ENCODE measurements around the gene ATP8A2. TPM values are rescaled to one million over a fixed set of nuclear protein-coding genes. Genes with fewer than 3 reads are reported as not detected.
"Not testable (repeated sequence)": the region's sequence is repeated elsewhere in the genome, so short reads cannot be mapped to it uniquely, and the experiment has no call there.

Gene ATP8A2
- total RNA-seq, 1 experiment from 2014 or later = 1.1 TPM

DNA sequence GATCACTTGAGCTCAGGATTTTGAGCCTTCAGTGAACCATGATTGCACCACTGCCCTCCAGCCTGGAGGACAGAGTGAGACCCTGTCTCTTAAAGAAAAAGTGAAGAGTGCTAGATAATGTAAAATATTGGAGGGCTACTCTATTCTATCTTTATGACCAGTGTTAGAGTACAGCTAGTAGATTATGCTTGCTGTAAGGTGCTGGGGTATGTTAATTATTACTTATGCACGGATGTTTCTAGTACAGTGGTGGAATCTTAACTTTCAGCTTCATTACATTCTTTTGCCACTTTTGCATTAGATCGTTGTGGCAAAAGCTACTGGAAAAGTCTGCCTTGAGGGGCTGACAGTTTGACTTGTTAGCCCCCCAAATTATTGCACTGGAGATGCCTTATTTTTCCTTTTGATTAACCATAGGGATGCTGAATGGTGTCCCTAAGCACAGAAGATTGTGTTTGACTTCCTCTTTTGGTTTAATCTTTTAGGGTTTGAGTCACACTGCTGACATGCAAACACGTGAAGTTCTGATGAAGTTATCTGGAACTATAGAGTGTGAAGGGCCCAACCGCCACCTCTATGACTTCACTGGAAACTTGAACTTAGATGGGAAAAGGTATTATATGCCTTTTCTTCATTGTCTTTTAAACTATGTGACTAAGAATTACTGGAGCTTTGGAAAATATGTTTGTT lies 169.8 kb downstream of the ATP8A2 start:
- no peak for DNase-seq (ENCODE audit: low spot score)

GRCh38 chr13:25548991-25549390 lies 177.2 kb downstream of the ATP8A2 start:
- DNase-seq (ENCODE audit: low spot score) = not testable (repeated sequence)

GRCh38 chr13:25561812-25562211 lies 190.0 kb downstream of the ATP8A2 start:
- DNase-seq (ENCODE audit: low spot score) = no peak

- no peak for DNase-seq (ENCODE audit: low spot score)
Observed at GRCh38 chr13:25570185-25570584, 198.4 kb downstream of the ATP8A2 start.

GRCh38 chr13:25571237-25571636 lies 199.5 kb downstream of the ATP8A2 start:
- no peak for DNase-seq (ENCODE audit: low spot score)

DNA sequence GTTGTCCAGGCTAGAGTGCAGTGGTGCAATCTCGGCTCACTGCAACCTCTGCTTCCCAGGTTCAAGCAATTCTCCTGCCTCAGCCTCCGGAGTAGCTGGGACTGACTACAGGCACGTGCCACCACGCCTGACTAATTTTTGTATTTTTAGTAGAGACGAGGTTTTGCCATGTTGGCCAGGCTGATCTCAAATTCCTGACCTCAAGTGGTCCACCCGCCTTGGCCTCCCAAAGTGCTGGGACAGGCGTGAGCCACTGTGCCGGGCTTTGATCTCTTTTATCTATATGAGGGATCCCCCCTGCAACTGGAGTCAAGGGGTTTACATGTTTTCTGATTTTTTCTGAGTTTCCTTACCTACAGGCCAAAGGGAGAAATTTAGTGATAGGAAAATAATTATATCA lies 200.4 kb downstream of the ATP8A2 start:
- not testable (repeated sequence) for DNase-seq (ENCODE audit: low spot score)

- peak; percentile 74 for DNase-seq (ENCODE audit: low spot score)
Observed at GRCh38 chr13:25574437-25575411, 202.9 kb downstream of the ATP8A2 start.

- peak; percentile 3 for DNase-seq (ENCODE audit: low spot score)
Observed at GRCh38 chr13:25575562-25575961, 203.8 kb downstream of the ATP8A2 start.

DNA sequence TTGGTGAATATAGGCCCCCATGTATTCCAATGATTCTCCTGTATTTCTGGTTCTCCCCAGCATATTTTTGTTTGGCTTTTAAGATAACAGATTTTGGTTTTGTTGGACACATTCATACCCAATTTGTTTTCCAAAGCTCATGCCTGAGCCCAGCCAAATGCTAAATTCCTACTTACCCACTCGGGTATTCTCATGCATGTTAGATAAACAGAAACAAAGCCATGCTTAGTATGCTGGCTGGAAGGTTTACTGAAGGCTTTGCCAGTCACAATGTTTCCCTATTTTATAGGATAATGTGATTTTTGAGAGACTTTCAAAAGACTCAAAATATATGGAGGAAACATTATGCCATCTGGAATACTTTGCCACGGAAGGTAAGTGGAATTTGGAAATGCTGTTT lies 206.8 kb downstream of the ATP8A2 start:
- no peak for DNase-seq (ENCODE audit: low spot score)

- no peak for DNase-seq (ENCODE audit: low spot score)
Observed at GRCh38 chr13:25579221-25579620, 207.4 kb downstream of the ATP8A2 start.

- no peak for DNase-seq (ENCODE audit: low spot score)
Observed at GRCh38 chr13:25581351-25581750, 209.6 kb downstream of the ATP8A2 start.

DNA sequence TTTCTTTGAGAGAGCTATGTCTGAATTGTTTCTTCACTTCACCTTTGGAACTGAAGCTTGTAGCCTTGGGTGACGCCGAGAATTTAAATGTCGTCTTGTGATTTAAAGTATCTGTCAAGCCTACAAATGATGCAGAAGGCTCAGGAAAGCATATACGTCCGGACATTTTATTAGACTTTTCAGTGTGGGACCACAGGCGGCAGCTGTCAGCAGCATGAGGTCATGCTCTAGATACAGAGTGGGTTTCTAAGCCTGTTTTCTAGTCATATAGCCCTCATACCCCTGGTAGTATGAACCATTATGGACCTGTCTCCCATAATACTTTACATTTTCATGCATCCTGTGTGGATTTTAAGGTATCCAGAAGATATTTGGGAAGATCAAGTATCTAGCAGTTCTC lies 212.3 kb downstream of the ATP8A2 start:
- DNase-seq (ENCODE audit: low spot score) = no peak

DNA sequence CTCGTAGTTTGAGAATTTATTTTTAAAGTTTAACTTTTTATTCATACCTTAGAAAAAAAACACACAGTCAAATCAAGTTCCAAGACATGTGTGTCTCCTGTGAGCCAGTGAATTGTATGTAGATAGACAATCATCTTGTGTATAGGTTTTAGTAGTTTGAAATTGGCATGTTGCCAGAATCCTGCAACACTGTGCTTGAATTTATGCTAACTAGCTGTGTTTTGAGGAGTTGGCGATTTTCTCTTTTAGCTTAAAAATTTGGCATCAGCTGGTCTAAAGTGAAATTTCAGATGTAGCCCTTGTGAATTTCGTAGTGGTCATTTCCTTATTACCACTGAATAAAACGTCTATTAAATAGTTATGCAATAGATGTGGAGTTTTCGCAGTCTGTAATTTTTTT lies 213.2 kb downstream of the ATP8A2 start:
- DNase-seq (ENCODE audit: low spot score) = no peak

DNA sequence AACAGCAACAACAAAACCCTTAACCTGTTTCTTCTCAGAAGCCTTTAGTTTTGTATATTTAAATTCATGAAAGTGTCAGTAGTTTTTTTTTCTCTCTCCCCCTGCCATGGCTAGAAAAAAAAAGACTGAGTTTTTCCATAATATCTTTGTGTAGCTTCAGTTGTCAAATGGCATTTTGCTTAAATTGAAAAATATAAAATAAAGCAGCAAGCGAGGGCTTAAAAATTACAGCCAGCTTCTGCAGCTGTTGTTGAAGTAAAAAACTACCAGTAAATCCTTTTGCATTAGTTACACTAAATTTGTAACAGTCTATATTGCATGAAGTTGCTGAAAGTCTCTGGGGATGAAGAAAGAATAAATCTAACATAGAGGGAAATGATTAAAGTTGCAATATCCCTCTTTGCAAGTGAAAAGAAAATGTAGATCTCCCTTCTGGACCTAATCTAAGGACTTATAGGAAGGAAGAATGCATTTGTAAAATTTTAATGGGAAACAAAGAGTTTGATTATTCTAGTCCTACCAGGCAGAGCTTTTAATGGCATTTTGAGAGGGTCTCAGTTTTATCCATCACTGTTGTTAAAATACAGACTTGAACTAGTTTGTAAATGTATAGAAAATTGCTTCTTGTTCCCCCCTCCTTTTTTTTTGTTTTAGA lies 215.7 kb downstream of the ATP8A2 start:
- DNase-seq (ENCODE audit: low spot score) = no peak

GRCh38 chr13:25588336-25589060 lies 216.7 kb downstream of the ATP8A2 start:
- DNase-seq (ENCODE audit: low spot score) = no peak

DNA sequence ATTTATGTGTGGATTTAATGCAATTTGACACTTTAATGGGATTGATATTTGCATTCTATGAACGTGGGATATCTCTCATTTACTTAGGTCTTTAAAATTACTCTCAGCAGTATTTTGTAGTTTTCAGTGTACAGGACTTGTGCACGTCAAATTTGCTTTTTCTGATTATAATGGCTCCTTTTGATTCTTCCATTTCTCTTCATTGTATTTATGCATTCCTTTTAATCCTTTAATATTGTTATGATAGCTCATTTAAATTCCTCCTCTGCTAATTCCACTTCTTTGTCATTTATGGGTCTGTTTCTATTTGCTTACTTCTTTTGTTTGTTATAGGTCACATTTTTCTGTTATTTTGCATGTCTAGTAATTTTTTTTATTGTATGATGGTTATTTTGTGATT lies 226.6 kb downstream of the ATP8A2 start:
- DNase-seq (ENCODE audit: low spot score) = no peak

- DNase-seq (ENCODE audit: low spot score) = no peak
Observed at GRCh38 chr13:25602176-25602575, 230.4 kb downstream of the ATP8A2 start.

DNA sequence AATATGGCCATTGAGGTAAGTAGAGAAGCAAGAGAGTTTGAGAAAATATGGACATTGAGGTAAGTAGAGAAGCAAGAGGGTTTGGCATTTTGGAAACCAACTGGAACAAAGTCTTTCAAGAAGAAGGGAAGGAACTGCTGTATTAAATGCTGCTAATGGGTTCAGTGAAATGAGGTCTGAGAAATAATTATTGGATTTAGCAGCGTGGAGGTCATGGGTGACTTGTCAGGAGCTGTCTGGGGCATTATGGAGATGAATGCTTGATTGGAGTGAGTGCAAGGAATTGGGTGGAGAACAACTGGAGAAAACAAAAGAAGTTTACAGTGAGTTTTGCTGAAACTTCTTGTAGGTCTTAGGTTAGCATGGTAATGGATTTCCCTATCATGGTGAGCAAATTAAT lies 232.3 kb downstream of the ATP8A2 start:
- DNase-seq (ENCODE audit: low spot score) = no peak

- no peak for DNase-seq (ENCODE audit: low spot score)
Observed at GRCh38 chr13:25607096-25607495, 235.3 kb downstream of the ATP8A2 start.

DNA sequence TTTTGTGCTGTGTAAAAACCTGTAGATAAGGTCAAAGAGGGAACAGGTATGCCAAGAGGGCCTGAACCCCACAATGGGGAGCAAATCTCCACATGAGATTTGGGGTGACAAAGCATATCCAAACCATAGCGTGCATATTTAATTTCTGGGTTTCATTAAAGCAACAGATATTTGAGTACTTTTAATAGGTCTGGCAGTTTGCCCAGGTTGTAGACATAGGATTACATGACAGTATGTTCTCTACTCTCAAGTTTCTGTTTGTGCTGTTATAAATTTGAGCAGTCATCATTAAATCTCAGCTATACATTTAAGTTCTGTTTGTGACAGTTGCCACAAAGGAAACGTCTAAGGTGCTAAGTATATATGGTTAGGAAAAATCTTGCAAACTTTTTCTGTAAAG lies 236.4 kb downstream of the ATP8A2 start:
- DNase-seq (ENCODE audit: low spot score) = no peak

DNA sequence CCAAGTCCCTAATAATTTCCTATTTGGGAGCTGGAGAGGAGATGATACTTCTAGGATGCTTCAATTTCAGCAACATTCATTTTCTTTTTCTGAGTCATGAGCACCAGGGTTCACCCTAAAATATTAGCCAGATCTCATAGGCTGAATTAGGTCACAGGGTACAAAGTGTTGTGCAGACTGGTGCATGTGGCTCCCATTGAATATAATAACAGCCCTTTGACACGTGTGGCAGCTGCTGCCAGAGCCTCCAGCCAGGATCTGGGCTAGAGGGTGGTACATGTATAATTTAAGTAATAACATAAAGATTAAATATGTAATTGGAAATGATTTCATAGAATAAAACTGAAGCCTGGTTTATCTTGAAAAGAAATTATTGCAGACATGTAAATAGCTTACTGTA lies 244.9 kb downstream of the ATP8A2 start:
- no peak for DNase-seq (ENCODE audit: low spot score)

GRCh38 chr13:25619897-25620296 lies 248.1 kb downstream of the ATP8A2 start:
- DNase-seq (ENCODE audit: low spot score) = no peak

Data from H4 (cell line).